GM18951 (cell line): ENCODE measurements around the gene GTF2H4.

ENCODE experiments used
- POLR2A ChIP-seq: IDR thresholded peaks from 4 replicates; pipeline ENCODE4 v1.6.1; 2011; ENCODE audit warnings: mild to moderate bottlenecking; ENCODE audit not compliant: insufficient read length, insufficient read depth; ENCODE audit errors: extremely low read depth
- in situ Hi-C: fragments of 300-500 bp; cut with MboI; formaldehyde crosslinking; loops from one replicate; pipeline ENCODE4 v1.12.0; 2022; ENCODE audit warnings: low sequenced_read_pairs, mixed read lengths, inconsistent platforms; ENCODE audit not compliant: unreplicated experiment

Gene GTF2H4

DNA sequence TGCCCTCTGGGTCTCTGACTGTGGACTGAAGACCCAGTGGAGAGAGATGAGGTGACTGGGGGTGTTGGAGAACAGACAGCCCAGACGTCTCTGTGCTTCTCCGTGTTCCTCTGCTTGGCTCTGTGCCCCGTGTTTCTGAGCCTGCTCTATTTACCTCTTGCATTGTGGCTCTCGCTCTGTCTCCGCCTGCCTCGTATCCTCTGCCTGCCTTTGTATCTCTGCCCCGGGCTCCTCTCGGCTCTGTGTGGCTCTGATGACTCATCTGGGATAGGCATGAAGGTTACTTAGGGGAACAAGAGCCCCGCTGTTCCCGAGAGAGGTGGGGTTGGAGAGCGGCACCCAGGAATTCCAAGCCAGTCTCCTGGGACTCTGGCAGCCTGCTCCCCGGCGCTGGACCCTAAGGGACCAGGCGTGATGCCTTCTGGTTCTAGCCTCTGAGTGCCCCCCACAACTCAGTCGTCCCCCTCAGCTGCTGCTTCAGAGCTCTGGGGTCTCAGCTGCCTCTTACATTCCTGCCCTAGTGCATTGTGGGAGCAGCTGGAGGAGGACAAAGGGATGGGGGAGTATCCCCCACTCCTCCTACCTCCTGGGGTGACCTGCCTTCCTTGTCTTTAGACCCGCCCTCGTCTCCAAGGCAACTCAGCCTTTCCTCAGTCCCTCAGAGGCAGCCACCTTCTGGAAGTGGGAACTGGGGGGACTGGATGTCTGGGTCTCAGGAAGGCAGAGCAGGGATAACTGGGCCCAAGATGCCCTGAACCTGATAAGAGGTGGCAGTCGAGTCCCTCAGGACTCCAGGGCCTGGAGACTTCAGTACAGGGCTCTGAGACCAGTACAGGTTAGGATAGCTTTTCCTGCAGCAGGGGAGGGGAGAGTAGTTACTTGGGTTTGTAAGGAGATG lies 21.8 kb upstream of the GTF2H4 start:
- in situ Hi-C loops: no loop called here
- TF ChIP-seq POLR2A: no peak

DNA sequence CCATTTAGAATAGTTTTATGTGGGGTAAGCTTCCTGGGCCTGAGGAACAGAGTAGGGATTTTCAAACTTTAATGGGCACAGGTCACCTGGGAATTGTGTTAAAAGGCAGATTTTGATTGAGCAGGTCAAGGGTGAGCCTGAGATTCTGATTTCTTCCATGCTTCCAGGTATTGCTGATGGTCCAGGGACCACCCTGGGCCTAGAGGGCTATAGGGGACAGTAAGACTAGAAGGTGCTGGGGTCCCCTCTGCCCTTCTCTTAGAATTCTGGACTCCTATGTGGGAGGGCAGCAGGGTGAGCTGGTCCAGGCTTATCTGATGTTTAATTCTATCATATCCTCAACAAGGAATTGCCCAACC lies 21.1 kb upstream of the GTF2H4 start:
- in situ Hi-C loops: no loop called here
- TF ChIP-seq POLR2A: no peak

DNA sequence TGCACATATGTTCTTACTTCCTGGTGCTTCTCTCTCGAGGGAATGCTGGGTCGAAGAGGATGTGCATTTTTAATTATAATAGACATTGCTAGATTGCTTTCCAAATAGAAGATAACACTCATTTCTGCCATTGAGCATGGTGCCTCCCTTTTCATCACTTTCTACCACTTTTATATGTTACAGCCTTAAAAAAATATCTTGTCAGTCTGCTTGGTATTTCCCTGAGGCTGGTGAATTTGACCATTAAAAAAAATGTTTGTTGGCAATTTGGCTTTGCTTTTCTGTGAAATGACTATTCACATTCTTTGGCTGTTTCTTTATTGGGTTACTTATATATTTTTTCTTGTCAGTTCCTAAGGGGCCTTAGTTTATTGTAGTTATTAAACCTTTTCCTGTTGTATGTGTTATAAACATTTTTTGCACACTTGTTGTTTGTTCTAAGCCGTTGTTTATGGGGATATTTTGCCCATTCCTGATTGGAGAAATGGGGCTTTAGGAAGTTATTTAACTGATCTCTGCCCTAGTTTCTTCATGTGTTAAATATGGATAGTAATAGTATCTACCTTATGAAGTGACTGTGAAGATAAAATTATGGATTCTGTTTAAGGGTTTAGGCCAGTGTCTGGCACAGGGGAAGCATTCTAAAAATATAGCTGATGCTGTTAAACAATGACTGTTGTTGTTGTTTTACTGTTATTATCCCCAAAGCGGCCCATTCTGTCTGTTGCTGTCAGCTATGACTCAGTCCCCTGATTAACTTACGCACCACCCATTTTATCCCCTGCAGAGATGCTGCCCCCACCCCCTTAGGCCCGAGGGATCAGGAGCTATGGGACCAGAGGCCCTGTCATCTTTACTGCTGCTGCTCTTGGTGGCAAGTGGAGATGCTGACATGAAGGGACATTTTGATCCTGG lies 19.8 kb upstream of the GTF2H4 start:
- in situ Hi-C loops: no loop called here
- no peak for TF ChIP-seq POLR2A

DNA sequence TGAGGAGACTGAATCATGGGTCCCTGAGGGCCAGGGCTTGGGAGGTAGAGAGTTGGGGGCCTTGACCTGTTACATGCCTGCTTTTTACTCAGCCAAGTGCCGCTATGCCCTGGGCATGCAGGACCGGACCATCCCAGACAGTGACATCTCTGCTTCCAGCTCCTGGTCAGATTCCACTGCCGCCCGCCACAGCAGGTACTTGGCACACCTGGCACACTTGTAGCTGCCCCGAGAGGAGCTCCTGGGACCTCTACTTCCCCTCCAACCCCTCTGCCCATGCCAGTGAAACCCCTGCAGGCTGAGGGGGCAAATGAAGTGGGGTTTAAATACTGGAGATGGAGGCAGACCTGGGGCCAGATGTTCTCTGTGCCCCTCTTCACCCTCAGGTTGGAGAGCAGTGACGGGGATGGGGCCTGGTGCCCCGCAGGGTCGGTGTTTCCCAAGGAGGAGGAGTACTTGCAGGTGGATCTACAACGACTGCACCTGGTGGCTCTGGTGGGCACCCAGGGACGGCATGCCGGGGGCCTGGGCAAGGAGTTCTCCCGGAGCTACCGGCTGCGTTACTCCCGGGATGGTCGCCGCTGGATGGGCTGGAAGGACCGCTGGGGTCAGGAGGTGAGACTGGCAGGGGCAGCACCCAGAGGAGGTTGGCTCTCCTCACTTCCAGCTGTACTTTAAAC lies 19.1 kb upstream of the GTF2H4 start:
- in situ Hi-C loops: no loop called here
- no peak for TF ChIP-seq POLR2A

DNA sequence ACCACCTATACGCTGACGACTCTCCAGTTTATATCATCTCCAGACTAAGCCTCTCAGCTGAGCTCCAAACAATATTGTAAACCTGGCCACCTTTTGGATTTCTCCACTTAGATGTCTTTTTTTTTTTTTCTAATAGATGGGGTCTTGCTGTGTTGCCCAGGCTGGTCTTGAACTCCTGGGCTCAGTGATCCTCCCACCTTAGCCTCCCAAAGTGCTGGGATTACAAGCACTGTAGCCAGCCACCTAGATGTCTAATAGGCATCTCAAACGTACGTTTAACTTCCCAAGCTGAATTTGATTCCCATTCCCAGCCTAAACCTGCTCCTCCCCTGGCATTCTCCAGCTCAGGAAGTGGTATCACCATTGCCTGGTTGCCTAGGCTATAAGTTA lies 18.5 kb upstream of the GTF2H4 start:
- in situ Hi-C loops: no loop called here
- TF ChIP-seq POLR2A: no peak

DNA sequence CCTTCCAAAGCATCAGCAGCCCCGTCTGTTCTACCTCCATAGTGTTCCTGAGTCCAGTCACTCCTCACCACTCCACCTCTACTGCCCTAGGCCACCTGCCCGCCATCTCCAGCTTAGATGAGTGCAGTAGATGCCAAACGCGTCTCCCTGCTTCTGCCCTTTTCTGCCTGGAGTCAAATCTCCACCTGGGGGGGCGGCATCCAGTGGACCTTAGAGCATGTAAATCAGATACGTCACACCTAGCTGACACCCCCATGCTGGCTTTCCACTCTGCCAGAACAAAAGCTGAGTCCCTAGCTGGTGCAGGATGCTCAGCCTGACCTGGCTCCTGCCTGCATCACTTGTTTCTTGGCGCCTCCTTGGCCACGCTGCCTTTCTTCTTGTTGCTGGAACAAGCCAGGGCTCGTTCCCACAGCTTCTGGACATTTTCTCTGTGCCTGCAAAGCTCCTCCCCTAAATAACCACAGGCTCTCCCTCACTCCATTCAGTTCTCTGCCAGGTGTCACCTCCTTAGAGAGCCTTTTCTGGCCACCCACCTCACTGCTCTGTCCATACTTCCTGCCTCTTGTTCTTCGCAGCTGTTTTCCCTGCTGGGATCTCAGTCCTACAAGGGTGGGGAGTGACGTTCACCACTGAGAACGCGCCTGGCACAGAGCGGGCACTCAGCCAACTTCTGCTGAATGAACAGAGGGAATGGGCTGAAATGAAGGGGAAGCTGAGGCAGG lies 17.9 kb upstream of the GTF2H4 start:
- in situ Hi-C loops: no loop called here

DNA sequence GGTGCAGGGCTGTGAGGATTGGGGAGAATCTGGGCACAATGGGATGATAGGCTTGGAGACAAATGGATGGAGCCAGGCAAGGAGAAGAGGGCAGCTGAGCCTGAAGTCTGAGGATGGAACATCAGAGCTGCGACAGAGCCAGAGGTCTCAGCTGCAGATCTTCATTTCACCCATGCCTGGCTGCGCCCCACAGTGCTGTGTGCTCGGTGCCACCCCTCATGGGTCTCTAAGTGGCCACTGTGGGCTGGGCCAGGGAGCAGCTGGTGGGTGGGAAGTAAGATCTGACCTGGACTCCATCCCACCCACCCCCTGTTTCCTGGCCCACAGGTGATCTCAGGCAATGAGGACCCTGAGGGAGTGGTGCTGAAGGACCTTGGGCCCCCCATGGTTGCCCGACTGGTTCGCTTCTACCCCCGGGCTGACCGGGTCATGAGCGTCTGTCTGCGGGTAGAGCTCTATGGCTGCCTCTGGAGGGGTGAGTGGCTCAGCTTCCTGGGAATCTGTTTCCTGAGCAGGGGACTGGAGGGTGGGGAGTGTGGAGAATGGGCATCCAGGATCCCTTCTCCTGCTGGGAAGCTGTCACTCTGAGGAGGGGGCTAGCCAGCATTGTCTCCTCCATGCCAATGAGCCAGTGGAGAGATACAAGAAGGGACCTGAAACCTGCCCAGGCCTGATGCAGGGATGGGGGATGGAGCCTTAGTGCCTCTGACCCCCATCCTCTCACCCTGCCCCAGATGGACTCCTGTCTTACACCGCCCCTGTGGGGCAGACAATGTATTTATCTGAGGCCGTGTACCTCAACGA lies 17.2 kb upstream of the GTF2H4 start:
- in situ Hi-C loops: no loop called here
- no peak for TF ChIP-seq POLR2A

More for the DNA sequence above, 17.9 kb upstream of the GTF2H4 start:
- no peak for TF ChIP-seq POLR2A

DNA sequence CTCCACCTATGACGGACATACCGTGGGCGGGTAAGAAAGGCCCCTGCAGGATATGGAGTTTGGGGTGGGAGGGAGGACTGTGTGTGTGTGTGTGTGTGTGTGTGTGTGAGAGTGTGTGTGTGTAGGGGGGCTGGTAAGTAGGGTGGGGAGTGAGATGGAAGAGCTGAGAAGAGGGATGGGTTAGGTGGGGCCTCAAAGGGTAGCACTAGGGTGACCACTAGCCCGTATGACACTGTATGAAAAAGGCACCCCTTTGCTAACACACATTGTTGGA lies 16.6 kb upstream of the GTF2H4 start:
- no peak for TF ChIP-seq POLR2A
- in situ Hi-C loops: no loop called here

DNA sequence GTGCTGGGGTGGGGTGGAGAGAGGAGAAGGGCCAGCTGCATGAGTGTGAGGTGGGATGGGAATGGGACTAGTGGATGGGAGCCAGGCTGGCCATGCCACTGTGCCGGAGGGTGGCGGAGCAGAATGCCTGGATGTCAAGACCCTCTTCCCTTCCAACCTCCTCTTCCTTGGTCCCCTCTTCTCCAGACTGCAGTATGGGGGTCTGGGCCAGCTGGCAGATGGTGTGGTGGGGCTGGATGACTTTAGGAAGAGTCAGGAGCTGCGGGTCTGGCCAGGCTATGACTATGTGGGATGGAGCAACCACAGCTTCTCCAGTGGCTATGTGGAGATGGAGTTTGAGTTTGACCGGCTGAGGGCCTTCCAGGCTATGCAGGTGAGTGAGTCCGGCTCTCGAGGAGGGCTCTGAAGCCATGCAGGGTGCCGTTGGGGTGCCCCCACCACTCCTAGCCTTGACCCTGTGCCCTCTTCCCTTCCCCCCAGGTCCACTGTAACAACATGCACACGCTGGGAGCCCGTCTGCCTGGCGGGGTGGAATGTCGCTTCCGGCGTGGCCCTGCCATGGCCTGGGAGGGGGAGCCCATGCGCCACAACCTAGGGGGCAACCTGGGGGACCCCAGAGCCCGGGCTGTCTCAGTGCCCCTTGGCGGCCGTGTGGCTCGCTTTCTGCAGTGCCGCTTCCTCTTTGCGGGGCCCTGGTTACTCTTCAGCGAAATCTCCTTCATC lies 16.0 kb upstream of the GTF2H4 start:
- in situ Hi-C loops: no loop called here
- no peak for TF ChIP-seq POLR2A

DNA sequence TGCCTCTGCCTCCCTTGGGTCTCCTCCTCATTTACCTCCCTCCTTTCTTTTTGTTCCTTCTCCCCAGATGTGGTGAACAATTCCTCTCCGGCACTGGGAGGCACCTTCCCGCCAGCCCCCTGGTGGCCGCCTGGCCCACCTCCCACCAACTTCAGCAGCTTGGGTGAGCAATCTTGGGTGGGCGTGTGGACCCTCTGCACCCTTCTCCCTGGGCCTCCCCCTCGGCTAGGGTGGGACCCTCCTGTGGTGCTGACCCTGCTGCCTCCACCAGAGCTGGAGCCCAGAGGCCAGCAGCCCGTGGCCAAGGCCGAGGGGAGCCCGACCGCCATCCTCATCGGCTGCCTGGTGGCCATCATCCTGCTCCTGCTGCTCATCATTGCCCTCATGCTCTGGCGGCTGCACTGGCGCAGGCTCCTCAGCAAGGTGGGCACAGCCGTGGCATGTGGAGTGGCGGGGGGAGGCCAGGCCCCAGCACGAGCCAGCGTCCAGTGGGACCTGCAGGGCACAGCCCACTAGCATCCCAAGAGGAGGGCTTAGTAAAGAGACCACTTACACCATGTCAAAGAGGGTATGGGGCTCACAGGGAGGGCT lies 14.9 kb upstream of the GTF2H4 start:
- no peak for TF ChIP-seq POLR2A

DNA sequence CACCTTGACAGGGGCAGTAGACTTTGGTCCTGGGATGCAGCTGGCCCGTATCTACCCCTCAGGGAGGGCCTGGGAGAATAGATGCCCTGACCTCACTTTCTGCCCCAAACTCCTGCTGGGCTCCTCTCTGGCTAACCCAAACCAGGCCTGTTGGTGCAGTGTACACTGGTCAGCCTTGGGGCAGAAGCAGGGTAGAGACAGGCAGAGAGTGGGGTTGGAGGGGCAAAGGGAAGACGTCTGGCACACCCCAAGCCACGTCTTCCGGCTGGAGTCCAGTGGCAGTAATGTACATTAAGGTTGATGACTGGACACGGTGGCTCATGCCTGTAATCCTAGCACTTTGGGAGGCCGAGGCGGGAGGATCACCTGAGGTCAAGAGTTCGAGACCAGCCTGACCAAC lies 14.3 kb upstream of the GTF2H4 start:
- TF ChIP-seq POLR2A: no peak
- in situ Hi-C loops: no loop called here

More for the DNA sequence above, 14.9 kb upstream of the GTF2H4 start:
- in situ Hi-C loops: no loop called here
